SK-MEL-5 (cell line): ENCODE measurements around the gene DNAH6. TPM values are rescaled to one million over a fixed set of nuclear protein-coding genes. Genes with fewer than 3 reads are reported as not detected.
"Not testable (repeated sequence)": the region's sequence is repeated elsewhere in the genome, so short reads cannot be mapped to it uniquely, and the experiment has no call there.

Experiments used
- DNase-seq: peaks from one replicate; pipeline ENCODE4 v3.0.0-alpha.2; 2016; ENCODE audit warnings: low read depth, low spot score
- in situ Hi-C: cut with HindIII; loops from 2 replicates; pipeline ENCODE4 v1.10.0; 2016; ENCODE audit warnings: low sequenced_read_pairs, high pct_unique_total_duplicates, low pct_unique_long_range_greater_than_20kb
- total RNA-seq: library from RNA; depleted of rRNA; stranded (reverse); fragments of >200 nt; shearing (Covaris generic); gene quantifications from 2 replicates; pipeline ENCODE4 v1.2.3, GENCODE V29; 2014; rRNA removed

DNAH6 gene
- total RNA-seq, 1 experiment from 2014 or later: 15.6 TPM

- in situ Hi-C loops: no loop called here
- peak; percentile 72 for DNase-seq
Observed at GRCh38 chr2:84851876-84852275, 335.6 kb downstream of the DNAH6 start.

DNA sequence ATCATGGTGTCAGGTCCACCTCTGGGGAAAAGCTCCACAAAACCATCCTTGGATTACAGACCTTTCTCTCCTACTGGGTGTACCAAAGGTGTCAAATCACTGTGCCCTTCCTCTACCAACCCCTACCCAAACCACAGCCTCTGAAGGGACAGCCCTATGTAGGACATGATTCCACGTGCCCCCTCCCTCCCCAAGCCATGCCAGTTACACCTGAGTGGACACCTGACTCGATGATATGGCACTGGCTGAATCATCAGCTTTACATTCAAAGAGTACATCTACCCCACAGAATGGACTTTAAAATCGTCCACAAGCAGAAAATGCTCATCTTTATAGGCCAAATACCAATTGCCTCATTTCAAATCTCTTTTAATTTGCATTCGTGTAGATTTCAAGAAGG, 338.6 kb downstream of the DNAH6 start:
- no peak for DNase-seq
- in situ Hi-C loops: no loop called here

GRCh38 chr2:84855731-84856130, 339.4 kb downstream of the DNAH6 start:
- no peak for DNase-seq
- in situ Hi-C loops: no loop called here

- in situ Hi-C loops: no loop called here
- DNase-seq: no peak
Observed at GRCh38 chr2:84856787-84857186, 340.5 kb downstream of the DNAH6 start.

- no peak for DNase-seq
- in situ Hi-C loops: no loop called here
Observed at GRCh38 chr2:84857566-84857965, 341.3 kb downstream of the DNAH6 start.

- in situ Hi-C loops: no loop called here
- peak; percentile 54 for DNase-seq
Observed at GRCh38 chr2:84858123-84858522, 341.8 kb downstream of the DNAH6 start.

DNA sequence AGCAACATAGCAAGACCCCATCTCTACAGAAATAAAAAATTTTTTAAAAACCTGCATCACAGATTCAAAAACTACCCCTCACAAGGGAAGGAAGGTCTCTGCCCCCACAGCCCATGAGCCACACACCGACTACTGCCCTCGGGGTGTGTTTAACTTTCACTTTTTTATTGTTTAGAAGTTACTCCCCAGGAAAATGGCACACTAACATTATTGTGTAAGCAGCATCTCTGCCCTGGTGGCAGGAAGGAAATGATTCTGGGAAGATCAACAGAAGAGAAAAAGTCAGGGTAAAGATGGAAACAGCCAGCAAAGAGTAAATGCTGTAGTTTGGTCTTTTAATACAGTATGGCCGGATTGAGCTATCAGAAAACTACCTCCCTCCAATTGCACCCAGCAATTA, 342.6 kb downstream of the DNAH6 start:
- in situ Hi-C loops: no loop called here
- no peak for DNase-seq

GRCh38 chr2:84861539-84861938, 345.2 kb downstream of the DNAH6 start:
- no peak for DNase-seq
- in situ Hi-C loops: no loop called here

- in situ Hi-C loops: no loop called here
- no peak for DNase-seq
Observed at GRCh38 chr2:84862006-84862405, 345.7 kb downstream of the DNAH6 start.

DNA sequence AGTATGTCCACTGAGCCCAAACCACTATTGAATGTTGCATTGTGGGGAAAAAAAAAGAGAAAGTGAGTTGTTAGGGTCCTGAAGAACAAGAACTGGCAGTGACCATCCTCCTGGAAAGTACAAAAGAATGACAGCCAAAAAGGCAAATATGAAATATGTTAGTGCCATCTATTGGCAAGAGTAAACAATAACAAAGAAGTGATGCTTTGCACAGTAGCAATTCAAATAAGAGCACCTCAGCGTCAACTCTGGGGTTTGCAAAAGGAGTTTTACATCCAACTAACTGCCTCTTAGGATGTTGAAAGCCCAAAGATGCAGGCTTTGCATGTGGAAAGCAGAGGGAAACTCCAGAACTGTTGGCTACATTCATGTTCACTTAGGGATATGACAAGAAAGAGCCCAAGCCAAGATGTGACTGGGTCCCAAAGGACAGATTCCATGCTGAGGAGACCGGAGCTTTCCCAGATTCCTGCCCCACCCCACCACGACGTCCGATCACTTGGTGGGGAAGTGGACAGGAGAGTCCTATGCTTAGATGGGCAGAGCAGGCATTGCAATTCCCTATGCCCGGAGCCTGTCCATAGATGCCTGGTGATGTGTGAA, 349.0 kb downstream of the DNAH6 start:
- in situ Hi-C loops: no loop called here
- peak; percentile 66 for DNase-seq

DNA sequence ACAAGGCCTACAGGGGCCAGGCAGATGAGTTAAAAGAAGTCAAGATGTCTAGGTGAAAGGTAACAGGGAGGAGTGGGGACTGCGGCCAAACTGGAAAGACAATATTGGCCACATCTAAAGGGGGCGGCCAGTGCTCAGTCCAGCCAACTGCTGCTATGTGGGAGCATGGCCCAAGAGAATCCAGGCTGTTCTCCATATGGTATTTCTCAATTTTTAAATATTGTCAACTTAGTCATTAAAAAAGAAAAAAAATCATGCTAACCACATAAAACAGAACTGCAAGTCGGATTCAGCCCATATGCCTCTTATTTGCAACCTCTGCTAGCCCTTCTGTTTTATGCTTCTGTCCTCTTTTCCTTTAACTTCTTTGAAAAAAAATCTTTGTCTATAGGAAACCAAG, 349.8 kb downstream of the DNAH6 start:
- in situ Hi-C loops: no loop called here
- no peak for DNase-seq

DNA sequence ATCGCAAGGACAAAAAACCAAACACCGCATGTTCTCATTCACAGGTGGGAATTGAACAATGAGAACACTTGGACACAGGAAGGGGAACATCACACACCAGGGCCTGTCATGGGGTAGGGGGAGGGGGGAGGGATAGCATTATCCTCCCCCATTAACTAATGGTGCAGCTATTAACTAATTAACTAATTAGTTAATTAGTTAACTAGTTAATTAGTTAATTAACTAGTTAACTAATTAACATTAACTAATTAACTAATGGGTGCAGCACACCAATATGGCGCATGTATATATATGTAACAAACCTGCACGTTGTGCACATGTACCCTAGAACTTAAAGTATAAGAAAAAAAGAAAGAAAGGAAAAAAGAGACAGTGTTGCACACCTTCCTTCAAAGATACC, 352.0 kb downstream of the DNAH6 start:
- DNase-seq, in situ Hi-C loops: not testable (repeated sequence)

Other genes with a start within 250 kb of the DNAH6 start
- 184 and 194 TPM in 2 replicates for gene SUCLG1, start 57.2 kb upstream of the DNAH6 start, total RNA-seq